Muscle layer of duodenum (tissue), 2 donors: ENCODE data around the gene SCMH1.

Experiments used
- H3K27ac ChIP-seq: one replicate; pipeline ENCODE4 v1.7.0; 2013; ENCODE audit warnings: mild to moderate bottlenecking, low read length
- H3K27me3 ChIP-seq: one replicate; pipeline ENCODE4 v1.7.0; 2013; ENCODE audit warnings: low read depth, mild to moderate bottlenecking, control low read depth, low read length
- H3K36me3 ChIP-seq, 2 donors: one replicate each; pipeline ENCODE4 v1.7.0; 2013; ENCODE audit warnings: low read length in 2 of 2, control low read depth in 1 of 2, mild to moderate bottlenecking in 1 of 2; ENCODE audit not compliant: insufficient read depth in 2 of 2, control insufficient read depth in 1 of 2
- H3K4me1 ChIP-seq, 2 donors: one replicate each; pipeline ENCODE4 v1.7.0; 2013; ENCODE audit warnings: low read length in 2 of 2, mild to moderate bottlenecking in 2 of 2, control low read depth in 1 of 2, moderate library complexity in 1 of 2; ENCODE audit not compliant: insufficient read depth in 2 of 2, control insufficient read depth in 1 of 2
- H3K4me3 ChIP-seq, 2 donors: one replicate each; pipeline ENCODE4 v1.7.0; 2013; ENCODE audit warnings: low read length in 2 of 2, low read depth in 1 of 2, mild to moderate bottlenecking in 1 of 2
- H3K9me3 ChIP-seq, 2 donors: one replicate each; pipeline ENCODE4 v1.7.0; 2013; ENCODE audit warnings: low read length in 2 of 2, control low read depth in 1 of 2, mild to moderate bottlenecking in 1 of 2; ENCODE audit not compliant: control insufficient read depth in 1 of 2
- donor health status: healthy.

The SCMH1 gene

GRCh38 chr1:41041614-41042270, 200.4 kb downstream of the SCMH1 start:
- Histone ChIP-seq H3K27ac (no peak overlapping the region), H3K36me3 (peaks cover 33 to 36% of the 10 kb centered on the region in 2 donors), H3K9me3 (no peaks in the 10 kb centered on the region), H3K4me3 (no peak overlapping the region), H3K27me3 (no peaks in the 10 kb centered on the region), H3K4me1 (peaks cover 0 to 11% of the 10 kb centered on the region in 2 donors)

GRCh38 chr1:41038110-41038509, 204.0 kb downstream of the SCMH1 start:
- no peak overlapping the region for H3K4me3 ChIP-seq
- H3K4me1 ChIP-seq: no peaks in the 10 kb centered on the region
- H3K27ac ChIP-seq: no peak overlapping the region
- no peaks in the 10 kb centered on the region for H3K9me3 ChIP-seq
- H3K27me3 ChIP-seq: no peaks in the 10 kb centered on the region
- peaks cover 47 to 49% of the 10 kb centered on the region in 2 donors for H3K36me3 ChIP-seq

GRCh38 chr1:41037116-41037903, 204.8 kb downstream of the SCMH1 start:
- H3K36me3 ChIP-seq: peaks cover 49 to 54% of the 10 kb centered on the region in 2 donors
- no peak overlapping the region for H3K27ac ChIP-seq
- H3K9me3 ChIP-seq: no peaks in the 10 kb centered on the region
- H3K4me3 ChIP-seq: no peak overlapping the region
- no peaks in the 10 kb centered on the region for H3K4me1 ChIP-seq
- H3K27me3 ChIP-seq: no peaks in the 10 kb centered on the region

- Histone ChIP-seq H3K9me3 (no peaks in the 10 kb centered on the region), H3K4me1 (no peaks in the 10 kb centered on the region), H3K36me3 (peaks cover 57 to 74% of the 10 kb centered on the region in 2 donors), H3K27me3 (no peaks in the 10 kb centered on the region), H3K27ac (no peak overlapping the region), H3K4me3 (no peak overlapping the region)
Observed at GRCh38 chr1:41033272-41033671, 208.8 kb downstream of the SCMH1 start.

GRCh38 chr1:41032147-41032546, 210.0 kb downstream of the SCMH1 start:
- no peak overlapping the region for H3K27ac ChIP-seq
- no peaks in the 10 kb centered on the region for H3K4me1 ChIP-seq
- no peaks in the 10 kb centered on the region for H3K27me3 ChIP-seq
- H3K9me3 ChIP-seq: no peaks in the 10 kb centered on the region
- no peak overlapping the region for H3K4me3 ChIP-seq
- H3K36me3 ChIP-seq: peaks cover 47 to 74% of the 10 kb centered on the region in 2 donors

GRCh38 chr1:41030872-41031616, 211.1 kb downstream of the SCMH1 start:
- Histone ChIP-seq H3K27me3 (no peaks in the 10 kb centered on the region), H3K27ac (no peak overlapping the region), H3K4me1 (no peaks in the 10 kb centered on the region), H3K9me3 (no peaks in the 10 kb centered on the region), H3K4me3 (no peak overlapping the region), H3K36me3 (peaks cover 36 to 70% of the 10 kb centered on the region in 2 donors)

- Histone ChIP-seq H3K36me3 (peaks cover 18 to 50% of the 10 kb centered on the region in 2 donors), H3K27me3 (no peaks in the 10 kb centered on the region), H3K27ac (no peak overlapping the region), H3K9me3 (no peaks in the 10 kb centered on the region), H3K4me3 (no peak overlapping the region), H3K4me1 (no peaks in the 10 kb centered on the region)
Observed at GRCh38 chr1:41028034-41028642, 214.0 kb downstream of the SCMH1 start.

- no peak overlapping the region for H3K4me3 ChIP-seq
- H3K27me3 ChIP-seq: no peaks in the 10 kb centered on the region
- H3K9me3 ChIP-seq: no peaks in the 10 kb centered on the region
- no peak overlapping the region for H3K27ac ChIP-seq
- peaks cover 13 to 34% of the 10 kb centered on the region in 2 donors for H3K36me3 ChIP-seq
- peaks cover 0 to 9% of the 10 kb centered on the region in 2 donors for H3K4me1 ChIP-seq
Observed at GRCh38 chr1:41025979-41026819, 215.9 kb downstream of the SCMH1 start.

GRCh38 chr1:41024953-41025352, 217.2 kb downstream of the SCMH1 start:
- peaks cover 6 to 26% of the 10 kb centered on the region in 2 donors for H3K36me3 ChIP-seq
- H3K4me1 ChIP-seq: peaks cover 0 to 9% of the 10 kb centered on the region in 2 donors
- no peaks in the 10 kb centered on the region for H3K9me3 ChIP-seq
- no peak overlapping the region for H3K27ac ChIP-seq
- no peaks in the 10 kb centered on the region for H3K27me3 ChIP-seq
- H3K4me3 ChIP-seq: no peak overlapping the region

GRCh38 chr1:41023279-41023990, 218.7 kb downstream of the SCMH1 start:
- Histone ChIP-seq H3K36me3 (peaks cover 3 to 21% of the 10 kb centered on the region in 2 donors), H3K27me3 (no peaks in the 10 kb centered on the region), H3K4me1 (peaks cover 0 to 9% of the 10 kb centered on the region in 2 donors), H3K4me3 (no peak overlapping the region), H3K9me3 (no peaks in the 10 kb centered on the region), H3K27ac (no peak overlapping the region)
